HG02678 (cell line): Measurements from ENCODE around the gene CCDC179.
A peak's percentile ranks its signal among the peaks of the same experiment; 100 is the strongest.

Experiments
- ATAC-seq: cut with Tn5 transposase; IDR thresholded peaks from one replicate; pipeline ENCODE4 v1.9.1; 2021; ENCODE audit warnings: mild to moderate bottlenecking, moderate library complexity; ENCODE audit not compliant: unreplicated experiment

The CCDC179 gene

DNA sequence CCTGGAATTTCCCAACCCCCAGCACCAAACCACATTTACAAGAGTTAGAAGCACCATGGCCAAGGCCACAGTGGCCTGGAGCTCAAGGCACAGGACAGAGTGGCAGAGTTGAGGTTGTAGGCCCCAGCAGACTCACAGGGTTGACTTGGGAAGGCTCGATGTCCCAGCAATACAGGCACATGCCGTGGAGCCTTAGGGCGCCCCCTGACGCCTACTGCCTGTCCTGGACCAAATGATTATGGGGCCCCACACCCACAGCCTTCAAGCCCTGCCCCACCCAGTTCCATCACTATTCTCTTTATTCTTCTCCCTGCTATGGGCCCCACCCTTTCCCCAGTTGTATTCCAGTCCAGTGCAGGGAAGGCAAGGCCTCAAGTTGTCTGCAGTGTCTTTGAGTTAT, at the start of gene CCDC179:
Gene CCDC179, minus strand, starts transcription at position 234 of the 400 bp plus-strand sequence. Its CDS starts 53 bp downstream, at position 181.
- no peak for ATAC-seq

DNA sequence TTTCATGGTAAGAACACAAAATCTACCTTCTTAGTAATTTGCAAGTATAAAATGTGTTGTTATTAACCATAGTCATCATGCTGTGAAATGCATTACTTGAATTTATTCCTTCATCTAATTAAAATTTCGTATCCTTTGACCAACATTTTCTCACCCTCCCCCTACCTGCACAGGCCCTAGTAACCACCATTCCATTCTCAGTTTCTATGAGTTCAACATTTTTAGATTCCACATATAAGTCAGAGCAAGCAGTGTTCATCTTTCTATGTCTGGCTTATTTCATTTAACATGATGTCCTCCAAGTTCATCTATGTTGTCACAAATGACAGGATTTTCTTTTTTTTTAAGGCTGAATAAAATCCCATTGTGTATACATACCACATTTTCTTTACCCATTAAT, 43.5 kb upstream of the CCDC179 start:
- no peak for ATAC-seq

GRCh38 chr11:22901603-22902002, 41.3 kb upstream of the CCDC179 start:
- no peak for ATAC-seq

DNA sequence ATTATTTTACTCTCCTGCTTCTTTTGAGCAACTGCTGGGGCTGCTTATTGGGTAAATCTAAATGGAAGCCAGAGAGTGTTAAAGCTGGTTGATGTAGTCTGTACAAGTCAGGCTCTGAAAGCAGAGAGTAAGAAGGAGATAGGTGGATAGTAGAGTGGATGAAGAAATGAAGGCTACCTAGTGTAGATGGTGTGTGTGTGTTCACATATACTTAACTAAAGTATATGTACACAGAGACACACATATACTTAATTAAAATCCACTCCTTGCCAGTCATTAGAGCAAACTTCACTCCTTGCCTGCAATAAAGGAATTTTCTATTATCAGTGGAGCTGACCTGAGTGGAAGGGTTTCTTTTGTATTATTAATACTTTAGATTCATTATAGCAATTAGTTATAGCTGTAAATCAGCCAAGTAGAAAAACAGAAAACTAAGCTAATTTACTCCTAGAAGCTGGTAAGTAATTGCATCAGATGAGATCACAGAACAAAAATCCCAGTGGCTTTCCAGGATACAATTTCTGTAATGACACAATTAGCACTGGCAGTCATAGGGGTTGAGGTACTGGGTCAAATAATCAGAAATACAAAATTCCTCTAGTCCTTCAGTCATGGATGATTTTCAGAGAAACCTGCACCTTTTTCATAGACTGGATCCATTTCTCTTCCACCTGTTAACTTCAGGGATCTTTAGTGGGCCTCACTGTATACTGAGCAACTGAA, 40.7 kb upstream of the CCDC179 start:
- ATAC-seq, result no peak

GRCh38 chr11:22898036-22898435, 37.8 kb upstream of the CCDC179 start:
- no peak for ATAC-seq

- ATAC-seq, result no peak
Measured at GRCh38 chr11:22890227-22890626, 30.0 kb upstream of the CCDC179 start.

GRCh38 chr11:22884217-22884616, 23.9 kb upstream of the CCDC179 start:
- no peak for ATAC-seq

GRCh38 chr11:22879630-22880029, 19.4 kb upstream of the CCDC179 start:
- ATAC-seq, result no peak

DNA sequence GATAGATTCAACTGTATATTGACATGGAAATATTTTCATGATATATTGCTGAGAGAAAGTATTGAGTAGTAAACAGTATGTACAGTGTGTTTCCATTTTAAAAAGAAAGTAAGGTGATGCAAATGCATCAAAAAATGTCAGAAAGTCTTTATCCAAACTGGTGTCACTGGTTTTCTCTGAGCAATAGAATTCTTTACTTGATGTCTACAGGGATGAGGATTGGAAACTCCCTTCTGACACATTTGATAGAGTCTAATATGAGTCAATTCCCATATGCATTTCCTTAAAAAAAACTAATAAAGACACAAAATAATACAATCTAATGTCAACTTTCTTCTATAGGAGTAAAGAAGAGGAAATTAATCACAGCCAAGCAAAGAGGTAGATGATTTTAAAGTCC, 18.3 kb upstream of the CCDC179 start:
- ATAC-seq, result no peak

DNA sequence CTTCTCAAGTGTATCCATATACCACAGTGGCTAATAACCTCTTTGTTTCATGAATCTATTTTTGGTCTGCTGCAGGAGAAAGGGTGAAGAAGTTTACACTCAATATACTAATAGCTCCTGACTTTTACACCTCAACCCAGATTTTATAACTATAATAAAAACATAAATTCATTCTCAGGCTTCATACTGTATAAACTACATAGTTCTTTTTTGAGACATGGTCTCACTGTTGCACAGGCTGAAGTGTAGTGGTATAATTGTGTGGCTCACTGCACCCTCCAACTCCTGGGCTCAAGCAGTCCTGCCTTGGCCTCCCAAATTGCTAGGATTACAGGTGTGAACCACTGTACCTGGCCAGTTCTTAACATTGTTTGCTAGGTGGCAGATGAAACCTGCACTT, 17.8 kb upstream of the CCDC179 start:
- ATAC-seq, result no peak

GRCh38 chr11:22875869-22876473, 15.7 kb upstream of the CCDC179 start:
- peak; percentile 98 for ATAC-seq

DNA sequence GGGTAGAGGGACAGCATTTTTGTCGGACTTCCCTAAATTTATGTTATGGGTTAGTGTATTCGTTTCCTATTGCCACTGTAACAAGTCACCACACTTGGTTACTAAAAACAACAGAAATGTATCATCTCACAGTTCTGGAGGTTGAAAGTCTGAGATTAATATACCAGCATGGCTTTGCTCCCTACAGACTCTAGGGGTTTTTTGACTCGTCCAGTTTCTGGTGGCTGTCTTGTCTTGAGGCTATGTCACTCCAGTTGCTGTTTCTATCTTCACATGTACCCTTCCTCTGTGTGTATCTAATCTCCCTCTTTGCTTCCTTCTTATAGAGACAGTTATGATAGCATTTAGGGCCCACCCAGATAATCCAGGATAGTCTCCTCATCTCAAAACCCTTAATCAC, 9.1 kb upstream of the CCDC179 start:
- ATAC-seq, result peak; percentile 42

DNA sequence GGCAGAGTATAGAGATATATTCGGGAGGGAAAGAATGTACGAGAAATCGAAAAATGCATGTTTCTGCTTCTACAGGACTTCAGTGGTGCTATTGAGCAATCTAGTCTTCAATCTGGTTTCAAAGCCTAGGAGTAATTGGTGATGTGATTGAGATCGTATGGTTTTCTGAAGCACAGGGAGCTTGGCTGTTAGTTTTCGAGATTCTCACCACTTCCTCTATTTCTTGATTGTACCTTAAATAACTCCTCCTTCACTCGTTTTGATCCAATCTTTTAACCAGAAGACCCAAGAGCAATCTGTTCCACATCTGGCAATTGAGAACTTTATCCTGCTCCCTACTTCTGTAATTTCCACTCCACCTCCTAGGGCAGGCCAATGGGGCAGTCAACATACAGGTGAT, 518 bp downstream of the CCDC179 start:
- no peak for ATAC-seq

DNA sequence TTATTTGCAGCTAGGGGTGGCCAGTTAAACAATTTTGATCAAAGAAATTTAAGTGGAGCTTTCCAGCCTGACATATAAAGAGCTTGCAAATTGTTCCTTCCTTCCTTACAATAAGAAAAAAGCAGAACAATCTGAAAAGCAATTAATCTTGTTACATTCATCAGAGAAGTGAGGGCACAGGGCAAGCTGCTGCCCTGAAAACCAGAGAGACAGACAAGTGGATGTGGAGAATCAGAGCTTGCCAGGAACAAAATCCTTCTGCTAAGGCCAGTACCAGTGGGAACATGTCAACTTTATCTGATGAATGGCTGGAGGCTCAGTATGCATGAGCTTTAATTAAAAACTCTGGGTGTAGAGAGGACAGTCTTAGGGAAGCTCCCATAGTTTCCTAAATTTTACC, 8.8 kb downstream of the CCDC179 start:
- ATAC-seq, result no peak

DNA sequence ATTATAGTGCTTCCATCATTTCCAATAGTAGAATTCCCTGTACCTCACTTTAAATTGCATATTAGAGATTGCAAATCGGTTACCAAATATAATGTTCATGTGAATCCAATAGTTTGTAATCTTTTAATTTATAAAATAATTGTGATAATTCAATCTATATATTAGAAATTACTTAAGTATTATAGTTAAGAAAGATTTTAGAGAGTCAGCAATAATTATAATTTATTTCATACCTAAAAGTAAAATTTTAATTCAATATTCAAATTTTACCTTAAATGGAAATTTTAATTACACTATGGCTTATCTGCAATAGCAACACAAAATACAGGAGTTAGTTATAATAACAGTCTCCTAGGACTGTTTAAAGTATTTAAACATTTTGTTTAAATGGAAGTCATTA, 13.5 kb downstream of the CCDC179 start:
- no peak for ATAC-seq

GRCh38 chr11:22832315-22833015, 27.8 kb downstream of the CCDC179 start:
- ATAC-seq, result no peak

DNA sequence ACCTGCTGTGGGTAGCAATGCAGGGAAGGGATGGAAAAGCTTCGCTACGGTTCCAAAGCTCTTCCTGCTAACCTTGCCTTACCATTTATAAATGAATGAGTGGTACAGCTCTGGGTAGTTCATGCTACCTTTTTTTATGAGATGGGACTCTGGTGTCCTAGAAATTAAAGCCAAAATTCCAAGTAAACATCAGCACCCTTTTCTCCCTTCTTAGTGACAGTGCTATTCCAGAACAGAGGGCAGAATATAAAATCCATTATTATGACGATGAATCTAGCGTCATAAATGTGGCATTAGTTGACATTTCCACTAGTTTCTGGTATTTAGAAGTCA, 30.2 kb downstream of the CCDC179 start:
- ATAC-seq, result no peak

DNA sequence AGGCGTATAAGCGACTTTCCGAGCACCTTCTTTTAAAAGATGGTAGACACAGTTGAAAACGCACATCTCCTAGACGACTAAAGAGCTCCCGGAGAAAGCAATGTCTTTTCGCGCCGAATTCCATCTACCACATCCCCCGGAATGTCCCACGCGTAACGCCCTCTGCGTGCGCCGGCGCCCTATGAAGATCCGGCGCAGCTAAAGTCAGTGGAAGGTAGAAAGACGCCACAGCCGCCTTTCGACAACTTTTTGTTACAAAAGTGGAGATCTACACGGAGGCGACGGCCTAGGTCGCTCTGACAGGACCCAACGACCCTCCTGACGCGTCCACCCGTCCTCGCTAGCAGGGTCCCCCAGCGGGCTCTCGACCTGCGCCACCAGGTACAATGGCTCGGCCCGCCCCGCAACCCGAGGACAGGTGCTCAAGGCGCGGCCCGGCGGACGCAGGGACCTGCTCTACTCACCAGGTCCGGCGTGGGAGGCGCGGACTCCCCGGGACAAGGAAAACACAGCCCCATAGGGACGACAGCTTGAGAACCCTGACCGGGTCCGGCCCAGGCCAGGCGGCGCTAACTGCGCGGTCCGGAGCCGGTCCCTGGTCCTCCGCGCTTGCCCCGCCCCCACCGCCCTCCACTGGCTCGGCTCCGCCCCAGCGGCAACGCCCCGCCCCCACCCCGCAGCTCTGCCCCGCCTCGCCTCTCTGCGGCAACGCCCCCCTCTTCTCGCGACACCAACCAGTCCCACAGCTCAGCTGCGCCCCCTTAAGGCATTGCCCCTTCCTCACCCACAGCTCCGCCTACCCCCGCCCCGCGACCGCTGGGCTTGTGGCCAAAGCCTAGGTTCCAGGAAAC, 30.8 kb downstream of the CCDC179 start, which contains the start of gene SVIP:
Gene SVIP, minus strand, starts transcription at position 571 of the 851 bp plus-strand sequence. Its CDS starts 53 bp downstream, at position 518.
- peak; percentile 92 for ATAC-seq

- no peak for ATAC-seq
Measured at GRCh38 chr11:22828373-22828772, 31.9 kb downstream of the CCDC179 start.

DNA sequence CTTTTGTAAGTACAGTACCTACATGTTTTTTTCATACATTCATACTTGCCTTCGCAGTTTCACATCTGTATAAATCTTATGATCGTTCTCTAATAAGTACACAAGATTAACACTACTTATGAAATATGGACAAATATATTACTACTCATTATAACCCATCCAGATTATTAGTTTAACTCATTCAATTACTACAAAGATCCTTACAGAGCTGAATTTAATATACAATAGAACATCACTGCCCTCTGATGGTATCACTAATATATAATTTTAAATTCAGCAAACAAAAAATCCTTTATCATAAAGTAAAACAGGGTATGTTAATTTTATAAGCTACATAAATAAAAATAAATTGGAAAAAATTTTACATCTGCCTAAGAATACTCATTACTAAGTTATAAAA, 38.1 kb downstream of the CCDC179 start:
- ATAC-seq, result no peak

- ATAC-seq, result no peak
Measured at GRCh38 chr11:22809893-22810292, 50.4 kb downstream of the CCDC179 start.
